GM12801 (cell line): ENCODE measurements around the gene PALLD.

Source experiments
- CTCF ChIP-seq: IDR thresholded peaks from one replicate; pipeline ENCODE4 v1.5.1; 2011; ENCODE audit warnings: control low read depth; ENCODE audit not compliant: insufficient read length; ENCODE audit errors: extremely low read depth

The PALLD gene

GRCh38 chr4:168863719-168864647 is 367.1 kb downstream of the PALLD start:
- TF ChIP-seq CTCF = no peak

GRCh38 chr4:168864821-168865541 is 368.1 kb downstream of the PALLD start:
- TF ChIP-seq CTCF = no peak

GRCh38 chr4:168865854-168866253 is 369.0 kb downstream of the PALLD start:
- TF ChIP-seq CTCF = no peak

- TF ChIP-seq CTCF = no peak
Observed at GRCh38 chr4:168866635-168867034, 369.8 kb downstream of the PALLD start.

- TF ChIP-seq CTCF = no peak
Observed at GRCh38 chr4:168867128-168867527, 370.3 kb downstream of the PALLD start.

GRCh38 chr4:168868044-168868781 is 371.4 kb downstream of the PALLD start:
- no peak for TF ChIP-seq CTCF

- TF ChIP-seq CTCF = no peak
Observed at GRCh38 chr4:168868802-168869201, 371.9 kb downstream of the PALLD start.
